Loucy (cell line): ENCODE data around the gene ST3GAL3.

Experiments
- H2AFZ ChIP-seq: fragments of 200-600 bp; sonication (generic); 2 replicates; pipeline ENCODE4 v1.6.0; 2016; ENCODE audit warnings: antibody characterized with exemption, mild to moderate bottlenecking, low read length, moderate library complexity
- H3F3A ChIP-seq: fragments of 200-600 bp; 2 replicates; pipeline ENCODE4 v1.6.0; 2016; ENCODE audit warnings: antibody characterized with exemption, low read depth, mild to moderate bottlenecking
- H3K27me3 ChIP-seq: fragments of 200-600 bp; sonication (generic); 2 replicates; pipeline ENCODE4 v1.6.1; 2014; ENCODE audit warnings: low read length, mild to moderate bottlenecking; ENCODE audit not compliant: insufficient read depth, poor library complexity, severe bottlenecking
- H3K36me3 ChIP-seq: fragments of 200-600 bp; sonication (generic); 2 replicates; pipeline ENCODE4 v1.6.1; 2016; ENCODE audit warnings: low read length; ENCODE audit not compliant: insufficient read depth
- H3K4me1 ChIP-seq: fragments of 200-600 bp; sonication (generic); 2 replicates; pipeline ENCODE4 v1.5.1; 2014; ENCODE audit warnings: low read length, mild to moderate bottlenecking; ENCODE audit not compliant: insufficient read depth, poor library complexity, severe bottlenecking
- H3K4me2 ChIP-seq: fragments of 200-600 bp; sonication (generic); 2 replicates; pipeline ENCODE4 v1.6.0; 2014; ENCODE audit warnings: antibody characterized with exemption, low read length, low read depth, mild to moderate bottlenecking; ENCODE audit not compliant: poor library complexity, severe bottlenecking
- H3K4me3 ChIP-seq: fragments of 200-600 bp; sonication (generic); 2 replicates; pipeline ENCODE4 v1.5.1; 2014; ENCODE audit warnings: low read length, mild to moderate bottlenecking, mixed read lengths; ENCODE audit not compliant: poor library complexity, severe bottlenecking
- H3K79me2 ChIP-seq: fragments of 200-600 bp; sonication (generic); 2 replicates; pipeline ENCODE4 v1.6.1; 2014; ENCODE audit warnings: low read length; ENCODE audit not compliant: insufficient read depth
- H3K9ac ChIP-seq: fragments of 200-600 bp; sonication (generic); 2 replicates; pipeline ENCODE4 v1.6.0; 2014; ENCODE audit warnings: mild to moderate bottlenecking, low read depth, low read length, moderate library complexity; ENCODE audit not compliant: poor library complexity, severe bottlenecking
- H3K9me2 ChIP-seq: fragments of 200-600 bp; sonication (generic); replicated peaks from 2 replicates; pipeline ENCODE4 v1.6.1; 2016; ENCODE audit warnings: low read depth, low read length, mixed read lengths
- H3K9me3 ChIP-seq: fragments of 200-600 bp; sonication (generic); 2 replicates; pipeline ENCODE4 v1.6.1; 2014; ENCODE audit warnings: mild to moderate bottlenecking, antibody characterized with exemption, low read length, low read depth; ENCODE audit not compliant: insufficient read depth
- H4K20me1 ChIP-seq: fragments of 200-600 bp; sonication (generic); 2 replicates; pipeline ENCODE4 v1.6.0; 2014; ENCODE audit warnings: antibody characterized with exemption, low read length, mild to moderate bottlenecking; ENCODE audit not compliant: insufficient read depth, poor library complexity, severe bottlenecking
- CTCF ChIP-seq: fragments of 200-600 bp; sonication (generic); conservative IDR thresholded peaks from 2 replicates; pipeline ENCODE4 v1.5.1; 2014; ENCODE audit warnings: mild to moderate bottlenecking, antibody characterized with exemption, low read length
- EZH2phosphoT487 ChIP-seq: fragments of 200-600 bp; IDR thresholded peaks from 2 replicates; pipeline ENCODE4 v1.6.1; 2018; ENCODE audit warnings: antibody characterized with exemption, mild to moderate bottlenecking, moderate library complexity, borderline replicate concordance

ST3GAL3 gene

GRCh38 chr1:43705982-43706597 is 1.2 kb upstream of the ST3GAL3 start:
- H2AFZ ChIP-seq = no peak overlapping the region
- no peaks in the 10 kb centered on the region for H3F3A ChIP-seq
- peak overlapping the region; percentile 85 for H3K4me3 ChIP-seq
- no peaks in the 10 kb centered on the region for H3K27me3 ChIP-seq
- peak overlapping the region; percentile 94 for H3K9ac ChIP-seq
- H3K9me2 ChIP-seq = no peaks in the 10 kb centered on the region
- peaks cover 44% of the 10 kb centered on the region for H3K36me3 ChIP-seq
- H3K4me2 ChIP-seq = peak overlapping the region; percentile 90
- H3K4me1 ChIP-seq = peaks cover 33% of the 10 kb centered on the region
- no peaks in the 10 kb centered on the region for H4K20me1 ChIP-seq
- no peaks in the 10 kb centered on the region for H3K9me3 ChIP-seq
- TF ChIP-seq EZH2phosphoT487 (no peak), CTCF (no peak)
- peaks cover 41% of the 10 kb centered on the region for H3K79me2 ChIP-seq

- Histone ChIP-seq H3K9ac (peak overlapping the region; percentile 94), H4K20me1 (no peaks in the 10 kb centered on the region), H3F3A (no peaks in the 10 kb centered on the region), H3K4me1 (peaks cover 39% of the 10 kb centered on the region), H3K36me3 (peaks cover 38% of the 10 kb centered on the region; the same call in 1 of the 2 replicates), H3K4me3 (peak overlapping the region; percentile 85), H3K9me2 (no peaks in the 10 kb centered on the region), H2AFZ (peak overlapping the region; percentile 86), H3K9me3 (no peaks in the 10 kb centered on the region), H3K4me2 (peak overlapping the region; percentile 90), H3K27me3 (no peaks in the 10 kb centered on the region), H3K79me2 (peaks cover 47% of the 10 kb centered on the region)
- TF ChIP-seq EZH2phosphoT487 = no peak
- TF ChIP-seq CTCF = no peak
Observed at GRCh38 chr1:43706598-43707189, 642 bp upstream of the ST3GAL3 start.

- peaks cover 26% of the 10 kb centered on the region; the same call in 1 of the 2 replicates for H3K36me3 ChIP-seq
- H3K4me3 ChIP-seq = peak overlapping the region; percentile 85
- H4K20me1 ChIP-seq = no peaks in the 10 kb centered on the region
- no peaks in the 10 kb centered on the region for H3K27me3 ChIP-seq
- peaks cover 59% of the 10 kb centered on the region for H3K79me2 ChIP-seq
- no peaks in the 10 kb centered on the region for H3K9me2 ChIP-seq
- H3F3A ChIP-seq = no peaks in the 10 kb centered on the region
- peak overlapping the region; percentile 29; the same call in 1 of the 2 replicates for H2AFZ ChIP-seq
- H3K9me3 ChIP-seq = no peaks in the 10 kb centered on the region
- H3K4me2 ChIP-seq = peak overlapping the region; percentile 71
- TF ChIP-seq EZH2phosphoT487 (no peak), CTCF (no peak)
- peak overlapping the region; percentile 94 for H3K9ac ChIP-seq
- H3K4me1 ChIP-seq = peaks cover 49% of the 10 kb centered on the region
Observed at GRCh38 chr1:43708002-43708410, 670 bp downstream of the ST3GAL3 start.
